C4-2B (cell line): ENCODE data around the gene MDH1B.

Experiments
- ZFX ChIP-seq: fragments of 450-650 bp; IDR thresholded peaks from 2 replicates; pipeline ENCODE4 v1.6.1; 2017
- TF ChIP-seq, protein P1 (sequence below): fragments of 450-650 bp; conservative IDR thresholded peaks from 2 replicates; pipeline ENCODE4 v1.5.1; 2017; ENCODE audit warnings: mild to moderate bottlenecking

- TF ChIP-seq, protein P1, sequence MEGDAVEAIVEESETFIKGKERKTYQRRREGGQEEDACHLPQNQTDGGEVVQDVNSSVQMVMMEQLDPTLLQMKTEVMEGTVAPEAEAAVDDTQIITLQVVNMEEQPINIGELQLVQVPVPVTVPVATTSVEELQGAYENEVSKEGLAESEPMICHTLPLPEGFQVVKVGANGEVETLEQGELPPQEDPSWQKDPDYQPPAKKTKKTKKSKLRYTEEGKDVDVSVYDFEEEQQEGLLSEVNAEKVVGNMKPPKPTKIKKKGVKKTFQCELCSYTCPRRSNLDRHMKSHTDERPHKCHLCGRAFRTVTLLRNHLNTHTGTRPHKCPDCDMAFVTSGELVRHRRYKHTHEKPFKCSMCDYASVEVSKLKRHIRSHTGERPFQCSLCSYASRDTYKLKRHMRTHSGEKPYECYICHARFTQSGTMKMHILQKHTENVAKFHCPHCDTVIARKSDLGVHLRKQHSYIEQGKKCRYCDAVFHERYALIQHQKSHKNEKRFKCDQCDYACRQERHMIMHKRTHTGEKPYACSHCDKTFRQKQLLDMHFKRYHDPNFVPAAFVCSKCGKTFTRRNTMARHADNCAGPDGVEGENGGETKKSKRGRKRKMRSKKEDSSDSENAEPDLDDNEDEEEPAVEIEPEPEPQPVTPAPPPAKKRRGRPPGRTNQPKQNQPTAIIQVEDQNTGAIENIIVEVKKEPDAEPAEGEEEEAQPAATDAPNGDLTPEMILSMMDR = no peak
- TF ChIP-seq ZFX = no peak
Observed at GRCh38 chr2:206804326-206804725, 39.2 kb upstream of the MDH1B start.
